Ishikawa (cell line): ENCODE data around the gene HUS1.

Experiments used
- EP300 ChIP-seq: IDR thresholded peaks from 2 replicates; pipeline ENCODE4 v1.6.1; 2012; ENCODE audit warnings: borderline replicate concordance
- TAF1 ChIP-seq: IDR thresholded peaks from 2 replicates; pipeline ENCODE4 v1.6.1; 2012; ENCODE audit warnings: low read depth, mild to moderate bottlenecking

DNA sequence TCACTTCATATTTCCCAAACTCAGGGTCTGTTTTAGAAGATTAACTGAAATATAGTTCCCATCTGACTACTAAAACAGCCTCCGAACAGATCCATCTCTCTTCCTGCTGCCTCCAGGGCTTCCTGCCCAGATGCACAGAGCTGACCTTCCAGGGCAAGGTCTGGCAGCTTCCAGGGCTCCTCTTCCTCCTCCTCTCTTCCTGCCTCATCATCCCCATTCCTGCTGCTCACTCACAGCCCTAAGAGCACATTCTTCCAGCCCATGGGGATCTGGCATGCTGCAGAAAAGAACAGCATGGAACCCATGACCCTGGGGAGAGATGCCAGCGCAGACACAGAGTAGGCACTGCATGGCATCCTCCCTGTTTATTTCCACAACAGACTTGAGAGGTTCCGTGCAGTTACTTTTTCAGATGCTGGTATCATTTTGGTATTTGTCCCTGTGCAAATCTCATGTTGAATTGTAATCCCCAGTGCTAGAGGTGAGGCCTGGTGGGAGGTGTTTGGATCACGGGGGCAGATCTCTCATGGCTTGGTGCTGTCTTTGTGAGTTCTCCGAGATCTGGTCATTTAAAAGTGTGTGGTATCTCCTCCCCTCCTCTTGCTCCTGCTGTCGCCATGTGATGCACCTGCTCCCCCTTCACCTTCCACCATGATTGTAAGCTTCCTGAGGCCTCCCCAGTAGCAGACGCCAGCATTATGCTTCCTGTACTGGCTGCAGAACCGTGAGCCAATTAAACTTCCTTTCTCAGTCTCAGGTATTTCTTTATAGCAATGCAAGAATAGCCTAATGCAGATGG is 35.5 kb downstream of the HUS1 start:
- TF ChIP-seq TAF1 (no peak), EP300 (no peak)
